Tibial nerve (tissue), 4 donors: Measurements from ENCODE around the gene NLRP12.

Source experiments
- CTCF ChIP-seq, 5 experiments: fragments of 200-600 bp in 3 of 5; fragments of 450-650 bp in 2 of 5; sonication (generic) in 3 of 5; IDR thresholded peaks; one replicate each; pipeline ENCODE4 v1.5.1; 2016 to 2019; ENCODE audit warnings: antibody characterized with exemption in 5 of 5, mild to moderate bottlenecking in 3 of 5, moderate library complexity in 2 of 5
- EP300 ChIP-seq, 2 donors: sonication (generic); formaldehyde crosslinking; IDR thresholded peaks; one replicate each; pipeline ENCODE4 v1.6.1; 2017; ENCODE audit warnings: antibody characterized with exemption in 2 of 2, mild to moderate bottlenecking in 1 of 2
- POLR2A ChIP-seq, 2 donors: fragments of 450-650 bp; IDR thresholded peaks; one replicate each; pipeline ENCODE4 v1.6.1; 2017; ENCODE audit warnings: antibody characterized with exemption in 2 of 2, mild to moderate bottlenecking in 2 of 2, moderate library complexity in 2 of 2

DNA sequence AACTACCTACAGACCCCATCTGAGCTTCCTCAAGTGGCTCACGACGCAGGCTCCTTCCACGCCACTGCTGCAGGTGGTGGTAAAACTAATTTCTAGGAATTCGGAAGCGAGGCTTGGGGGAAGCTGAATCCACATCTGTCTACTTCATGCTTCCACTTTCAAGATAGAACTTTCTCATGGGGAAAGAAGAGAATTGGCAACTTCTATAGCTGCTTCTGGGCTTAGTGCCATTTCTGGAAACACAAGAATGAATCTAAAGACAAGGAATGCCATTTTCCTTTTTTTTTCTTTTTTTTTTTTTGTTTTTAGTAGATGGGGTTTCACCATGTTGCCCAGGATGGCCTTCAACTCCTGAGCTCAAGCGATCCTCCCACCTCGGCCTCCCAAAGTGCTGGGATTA, 2.8 kb upstream of the NLRP12 start:
- no peak for TF ChIP-seq CTCF (IDR thresholded peaks at IDR 0.05)
- no peak for TF ChIP-seq POLR2A (IDR thresholded peaks at IDR 0.05)
- no peak for TF ChIP-seq EP300 (IDR thresholded peaks at IDR 0.05)
